Activated effector memory CD4-positive, alpha-beta T cell treated with anti-CD3 and anti-CD28 coated beads, Interleukin-2, amount 50 U/mL, for 16 hours (primary cell): ENCODE results near the gene RCAN3.

Experiments
- DNase-seq: peaks from one replicate; pipeline ENCODE4 v3.0.0-alpha.2; 2020

Gene RCAN3

DNA sequence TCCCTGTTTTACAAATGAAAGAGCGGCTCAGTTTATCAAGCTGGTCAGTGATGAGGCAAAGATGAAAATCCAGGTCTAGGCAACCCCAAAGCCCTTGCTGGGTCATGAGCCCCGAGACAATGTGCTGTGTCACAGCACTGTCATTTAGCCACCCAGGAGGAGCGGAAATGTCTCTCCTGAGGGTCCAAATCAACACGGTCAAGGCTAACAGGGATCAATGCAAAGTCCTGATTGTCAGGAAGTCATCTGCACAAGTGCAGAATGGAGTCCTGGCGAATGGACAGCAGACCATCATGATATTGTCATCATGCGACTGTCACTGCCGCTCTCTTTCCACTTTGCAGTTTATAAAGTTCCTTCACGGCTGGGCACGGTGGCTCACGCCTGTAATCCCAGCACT lies 83.5 kb downstream of the RCAN3 start:
- DNase-seq: no peak

DNA sequence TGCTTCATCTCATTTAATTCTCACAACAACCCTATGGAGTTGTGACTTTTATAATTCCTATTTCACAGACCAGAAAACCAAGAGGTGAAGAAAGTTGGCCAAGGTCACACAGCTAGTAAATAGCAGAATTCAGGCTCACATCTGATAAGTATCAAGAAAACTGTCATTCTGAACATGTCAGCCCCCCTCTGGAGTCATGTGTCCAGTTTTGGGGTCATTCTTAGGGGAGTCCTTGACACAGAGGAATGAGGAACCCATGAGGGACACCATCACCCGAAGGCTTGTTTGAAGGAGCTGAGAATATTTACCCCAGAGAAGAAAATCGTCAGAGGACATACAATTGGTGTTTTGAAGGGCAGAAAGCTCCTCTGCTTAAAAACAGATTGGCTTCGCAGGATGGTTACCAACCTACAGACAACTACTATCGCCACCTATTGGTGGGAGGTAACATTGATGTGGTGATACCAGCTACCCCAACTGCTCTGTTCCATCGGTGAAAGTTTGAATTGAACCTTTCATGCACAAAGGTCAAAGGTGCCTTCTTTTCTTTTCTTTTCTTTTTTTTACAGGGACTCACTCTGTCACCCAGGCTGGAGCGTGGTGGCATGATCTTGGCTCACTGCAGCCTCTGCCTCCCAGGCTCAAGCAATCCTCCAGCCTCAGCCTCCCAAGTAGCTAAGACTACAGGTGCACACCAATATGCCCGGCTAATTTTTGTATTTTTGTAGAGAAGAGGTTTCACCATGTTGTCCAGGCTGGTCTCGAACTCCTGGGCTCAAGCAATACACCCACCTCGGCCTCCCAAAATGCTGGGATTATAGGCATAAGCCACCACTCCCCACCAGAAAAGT lies 84.6 kb downstream of the RCAN3 start:
- peak; percentile 71 for DNase-seq

DNA sequence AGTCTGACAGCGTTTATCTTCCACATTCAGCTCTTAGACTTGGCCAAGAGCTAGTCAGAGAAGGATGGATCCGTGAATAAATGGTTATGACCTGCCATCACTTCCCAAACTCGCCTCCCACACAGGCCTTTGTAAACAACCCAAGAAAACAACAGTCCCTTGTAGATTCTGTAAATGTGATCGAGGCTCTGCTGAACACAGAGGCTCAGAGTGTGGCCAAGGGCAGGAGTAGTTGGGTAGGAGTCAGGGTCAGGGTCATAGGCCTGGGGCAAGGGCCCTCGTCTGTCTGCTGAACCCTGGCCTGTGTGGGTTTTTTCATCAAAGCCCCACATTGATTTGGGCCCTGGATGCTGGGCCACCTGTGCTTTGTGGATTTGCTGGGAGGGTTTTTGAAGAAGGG lies 85.9 kb downstream of the RCAN3 start:
- DNase-seq: no peak

DNA sequence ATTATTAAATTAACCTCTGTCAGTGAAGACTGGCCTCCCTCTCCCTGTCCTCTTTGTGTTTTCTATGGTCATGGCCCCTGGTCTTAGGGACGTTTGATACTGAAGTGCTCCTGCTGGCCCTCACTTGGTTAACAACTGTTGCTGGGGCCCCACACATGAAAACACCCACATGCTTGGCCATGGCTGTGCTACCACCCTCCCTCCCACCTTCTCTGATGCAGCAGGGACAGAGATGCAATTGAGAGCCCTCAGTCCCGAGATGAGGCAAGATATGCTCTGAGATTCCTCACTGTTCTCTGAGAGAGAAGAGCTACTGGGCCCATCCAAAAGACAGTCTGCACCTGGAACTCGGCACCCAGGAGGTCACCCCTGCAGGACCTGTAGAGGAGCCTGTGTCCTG lies 86.6 kb downstream of the RCAN3 start:
- no peak for DNase-seq
